GM21528 (cell line): ENCODE data around the gene HSPB7.
"Not testable (repeated sequence)": the region's sequence is repeated elsewhere in the genome, so short reads cannot be mapped to it uniquely, and the experiment has no call there.

Experiments used
- ATAC-seq: cut with Tn5 transposase; IDR thresholded peaks from one replicate; pipeline ENCODE4 v1.9.1; 2021; ENCODE audit warnings: mild to moderate bottlenecking, moderate library complexity; ENCODE audit not compliant: unreplicated experiment, low FRiP score

Gene HSPB7

DNA sequence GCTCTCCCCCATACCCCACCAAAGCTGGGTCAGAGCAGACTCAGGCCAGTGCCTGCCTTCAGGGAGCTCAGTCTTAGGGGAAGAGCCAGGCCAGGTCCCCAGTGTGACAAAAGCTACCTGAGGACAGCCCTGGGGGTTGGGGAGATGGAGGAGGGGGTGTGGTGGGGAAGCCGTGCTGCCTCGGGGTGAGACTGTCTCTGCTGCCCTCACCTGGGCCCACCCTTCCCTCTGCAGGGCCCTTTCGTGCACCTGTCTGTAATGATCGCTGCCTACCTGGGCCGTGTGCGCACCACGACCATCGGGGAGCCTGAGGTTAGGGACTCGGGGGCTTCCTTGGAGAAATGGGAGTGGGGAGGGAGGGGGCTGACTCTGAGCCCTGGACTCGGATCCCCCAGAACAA lies 8.5 kb upstream of the HSPB7 start:
- not testable (repeated sequence) for ATAC-seq

DNA sequence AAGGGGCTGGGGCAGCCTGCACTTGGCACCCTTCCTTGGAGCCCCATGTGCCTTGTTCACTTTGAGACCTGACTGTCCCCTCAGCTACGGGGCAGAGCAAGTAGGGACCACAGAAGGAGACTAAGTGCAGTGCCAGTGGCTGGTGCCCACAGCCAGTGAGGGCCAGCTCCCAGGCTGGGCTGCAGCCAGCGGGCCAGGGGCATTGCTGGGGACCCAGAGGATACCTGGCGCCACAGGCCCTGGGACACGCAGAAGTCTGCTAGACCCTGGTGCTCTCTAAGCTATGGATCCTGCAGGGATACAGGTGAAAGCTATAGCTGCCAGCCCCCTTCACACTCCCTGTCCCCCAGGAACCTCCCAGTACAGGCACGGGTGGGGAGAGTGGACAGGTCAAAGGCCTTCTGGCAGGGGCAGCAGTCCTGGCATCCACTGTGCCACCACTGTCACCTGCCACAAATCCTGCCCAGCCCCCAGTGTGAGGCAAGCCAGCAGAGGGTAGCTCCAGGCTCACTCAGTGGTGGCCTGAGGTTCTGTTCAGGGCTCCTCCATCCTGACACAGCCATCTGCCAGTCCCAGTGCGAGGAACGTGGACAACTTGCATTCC lies 5.3 kb upstream of the HSPB7 start:
- no peak for ATAC-seq

DNA sequence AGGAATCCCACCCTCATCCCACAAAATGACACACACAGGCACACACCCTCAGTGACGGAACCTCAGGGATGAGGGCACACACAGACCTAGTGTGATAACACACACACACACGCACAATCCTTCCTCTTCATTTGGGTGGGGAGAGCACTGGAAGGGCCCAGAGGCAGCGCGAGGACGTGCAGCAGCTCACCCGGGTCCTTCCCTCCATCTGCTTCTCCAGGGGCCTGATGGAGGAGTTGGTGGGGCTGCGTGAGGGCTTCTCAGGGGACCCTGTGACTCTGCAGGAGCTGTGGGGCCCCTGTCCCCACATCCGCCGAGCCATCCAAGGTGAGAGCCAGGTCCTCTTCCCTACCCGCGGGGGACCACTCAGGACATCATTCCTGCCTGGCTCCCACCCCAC lies 4.5 kb upstream of the HSPB7 start:
- no peak for ATAC-seq

DNA sequence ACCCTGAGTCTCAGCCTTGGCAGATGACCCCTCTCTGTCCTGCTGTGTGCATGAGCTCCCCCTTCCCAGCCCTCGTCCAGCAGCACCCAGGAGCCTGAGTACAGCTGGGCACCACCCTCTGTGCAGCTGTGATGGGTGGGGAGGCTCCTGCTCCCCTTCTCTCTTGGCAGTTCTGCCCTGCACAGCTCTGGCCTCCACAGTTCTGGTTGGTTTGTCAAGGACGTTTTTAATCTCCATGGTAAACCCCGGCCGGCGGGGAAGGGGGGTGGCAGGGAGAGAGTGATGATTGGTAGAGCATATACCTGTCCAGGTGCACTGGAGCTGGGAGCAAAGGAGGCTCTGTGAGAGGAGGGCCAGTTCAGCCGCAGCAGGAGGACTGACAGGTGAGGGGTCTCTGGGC lies 3.8 kb upstream of the HSPB7 start, which contains the start of gene CLCNKA:
CLCNKA (plus strand) TSS at position 356 of the 400 bp plus-strand sequence. CDS start 584 bp downstream, outside the sequence.
- no peak for ATAC-seq

DNA sequence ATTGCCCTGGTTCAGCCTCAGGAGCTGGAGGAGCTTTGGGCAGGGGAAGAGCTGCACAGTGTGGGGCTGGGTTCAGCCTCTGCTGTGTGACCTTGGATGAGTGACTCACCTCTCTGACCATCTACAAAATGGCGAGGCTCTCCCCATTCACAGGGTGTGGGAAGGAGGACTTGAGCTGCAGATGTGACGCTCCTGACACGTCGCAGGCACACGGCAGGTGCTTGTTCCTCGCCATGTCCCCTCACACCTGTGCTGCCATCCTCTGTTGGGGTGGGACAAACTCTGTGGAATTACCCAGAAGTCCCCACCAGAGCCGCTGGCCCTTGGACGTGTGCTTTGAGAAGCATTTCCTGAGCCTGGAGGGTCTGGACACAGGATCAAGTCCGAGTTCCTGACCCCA lies 3.0 kb upstream of the HSPB7 start:
- not testable (repeated sequence) for ATAC-seq

DNA sequence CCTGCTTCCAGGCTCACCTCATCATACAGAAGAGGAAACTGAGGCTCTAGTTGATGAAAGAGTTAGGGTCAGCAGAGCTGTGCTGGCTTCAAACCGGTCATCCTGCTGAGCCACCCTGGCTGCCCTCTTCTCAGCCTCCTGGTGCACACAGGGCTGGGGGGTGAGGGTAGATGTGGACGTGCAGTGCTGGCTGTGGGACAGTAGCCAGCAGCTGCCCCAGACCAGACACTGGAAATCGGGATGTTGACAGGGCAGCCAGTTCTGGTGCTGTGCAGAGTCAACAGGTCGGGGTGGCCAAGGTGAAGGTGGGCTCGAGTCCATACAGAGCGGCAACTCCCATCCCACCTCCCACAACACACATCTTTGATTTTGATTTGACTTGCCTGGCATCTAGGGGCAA lies 2.5 kb upstream of the HSPB7 start:
- no peak for ATAC-seq

DNA sequence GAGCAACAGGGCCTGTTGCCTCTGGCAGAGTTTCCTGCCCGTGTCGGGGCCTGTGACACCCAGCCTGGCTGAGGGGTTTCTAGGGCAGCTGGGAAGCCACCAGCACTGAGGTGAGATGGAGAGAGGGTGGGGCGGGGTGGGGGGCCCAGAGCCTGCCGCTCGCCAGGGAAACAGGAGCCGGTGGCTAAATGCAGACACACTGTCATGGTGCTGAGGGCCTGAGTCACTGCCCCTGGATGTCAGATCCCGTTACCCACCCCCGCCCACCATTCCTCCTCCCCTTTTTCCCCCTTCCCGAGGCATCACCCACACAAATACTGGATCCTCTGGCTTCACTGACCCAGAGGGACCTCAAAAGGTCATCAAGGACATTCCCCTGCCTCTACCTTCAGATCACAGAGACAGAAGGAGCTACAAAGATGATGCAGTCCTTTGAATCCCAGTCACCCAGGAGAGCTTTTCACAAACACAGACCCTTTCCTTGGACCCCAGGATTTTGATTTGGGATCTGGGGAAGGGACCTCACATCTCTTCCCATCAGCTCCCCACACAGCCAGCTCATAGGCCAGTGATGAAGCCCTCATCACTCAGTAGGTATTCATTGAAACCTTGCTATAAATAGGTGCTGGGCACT lies 1.9 kb upstream of the HSPB7 start:
- ATAC-seq: no peak

DNA sequence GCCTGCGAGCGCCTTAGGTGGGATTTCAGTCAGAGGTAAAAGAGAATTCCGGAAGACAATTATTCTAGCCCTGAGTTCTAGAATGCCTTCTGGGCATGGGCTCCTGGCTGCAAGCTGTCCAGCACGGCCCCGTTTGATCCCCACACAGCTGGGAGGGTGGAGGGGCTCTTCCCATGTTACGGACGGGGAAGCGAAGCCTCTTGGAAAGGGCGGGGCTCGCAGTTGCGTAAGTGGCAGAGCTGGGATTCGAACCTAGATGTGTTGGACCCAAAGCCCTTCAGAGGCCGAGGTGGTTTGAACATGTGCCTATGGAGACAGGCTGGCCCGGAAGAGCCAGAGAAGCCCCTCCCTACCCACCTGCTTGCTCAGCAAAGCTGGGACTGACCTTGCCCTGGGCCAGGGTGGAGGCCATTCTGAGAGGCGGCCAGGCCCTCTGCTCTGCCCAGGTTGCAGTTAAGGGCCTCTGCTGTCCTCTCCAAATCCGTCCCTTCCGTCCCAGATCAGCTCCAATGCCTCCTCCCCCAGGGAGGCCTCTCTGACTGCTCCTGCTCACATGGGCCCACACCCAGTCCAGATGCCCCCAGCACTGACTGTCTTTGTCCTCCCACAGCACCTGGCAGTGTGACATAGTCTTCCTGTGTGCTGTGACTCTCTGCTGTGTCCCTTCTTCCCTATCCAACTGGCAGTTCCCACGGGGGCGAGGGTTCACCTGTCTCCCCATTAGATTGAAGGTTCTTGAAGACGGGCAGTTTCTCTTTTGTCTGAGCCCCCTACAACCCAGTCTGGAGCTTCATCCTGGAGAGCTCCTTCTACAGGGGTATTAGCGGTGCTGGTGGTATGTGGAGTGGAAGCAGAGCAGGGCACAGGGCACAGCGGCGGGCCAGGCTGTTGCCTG lies 1.2 kb upstream of the HSPB7 start:
- ATAC-seq: no peak

DNA sequence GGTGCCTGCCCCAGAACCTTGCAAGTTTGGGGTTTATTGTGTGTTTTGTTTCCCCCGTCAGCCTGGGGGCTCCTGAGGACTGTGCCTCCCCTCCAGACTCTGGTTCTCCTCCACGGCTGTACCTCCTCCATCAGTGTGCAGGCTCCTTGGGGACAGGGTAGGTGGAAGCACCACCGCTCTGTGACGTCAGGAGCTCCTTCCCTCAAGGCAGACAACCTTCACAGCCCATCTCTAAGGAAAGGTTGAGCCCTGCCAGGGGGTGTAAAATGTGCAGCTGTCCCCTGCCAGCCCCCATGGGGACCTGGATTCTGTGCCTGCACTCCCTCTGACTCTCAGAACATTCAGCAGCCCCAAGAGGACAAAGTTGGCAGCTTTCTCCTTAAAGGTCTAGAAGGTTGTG lies 465 bp upstream of the HSPB7 start:
- ATAC-seq: no peak

DNA sequence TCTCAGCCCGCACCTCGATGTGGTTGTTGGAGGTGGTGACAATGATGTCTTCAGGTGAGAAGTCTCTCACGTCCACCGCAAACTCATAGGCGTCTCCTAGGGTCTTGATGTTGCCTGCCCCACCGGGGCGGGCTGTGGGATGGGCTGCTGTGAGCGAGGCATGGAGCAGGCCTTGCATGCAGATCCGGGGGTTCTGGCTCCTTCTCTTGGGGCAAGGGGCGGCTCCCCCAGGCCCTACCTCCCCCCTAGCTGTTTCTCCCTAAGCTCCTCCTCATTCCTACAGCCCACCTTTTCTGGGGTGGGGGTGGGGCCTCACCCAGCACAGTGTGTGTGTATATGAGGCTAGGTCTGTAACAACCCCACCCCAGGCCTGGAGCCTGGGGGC lies 775 bp downstream of the HSPB7 start:
- ATAC-seq: no peak

DNA sequence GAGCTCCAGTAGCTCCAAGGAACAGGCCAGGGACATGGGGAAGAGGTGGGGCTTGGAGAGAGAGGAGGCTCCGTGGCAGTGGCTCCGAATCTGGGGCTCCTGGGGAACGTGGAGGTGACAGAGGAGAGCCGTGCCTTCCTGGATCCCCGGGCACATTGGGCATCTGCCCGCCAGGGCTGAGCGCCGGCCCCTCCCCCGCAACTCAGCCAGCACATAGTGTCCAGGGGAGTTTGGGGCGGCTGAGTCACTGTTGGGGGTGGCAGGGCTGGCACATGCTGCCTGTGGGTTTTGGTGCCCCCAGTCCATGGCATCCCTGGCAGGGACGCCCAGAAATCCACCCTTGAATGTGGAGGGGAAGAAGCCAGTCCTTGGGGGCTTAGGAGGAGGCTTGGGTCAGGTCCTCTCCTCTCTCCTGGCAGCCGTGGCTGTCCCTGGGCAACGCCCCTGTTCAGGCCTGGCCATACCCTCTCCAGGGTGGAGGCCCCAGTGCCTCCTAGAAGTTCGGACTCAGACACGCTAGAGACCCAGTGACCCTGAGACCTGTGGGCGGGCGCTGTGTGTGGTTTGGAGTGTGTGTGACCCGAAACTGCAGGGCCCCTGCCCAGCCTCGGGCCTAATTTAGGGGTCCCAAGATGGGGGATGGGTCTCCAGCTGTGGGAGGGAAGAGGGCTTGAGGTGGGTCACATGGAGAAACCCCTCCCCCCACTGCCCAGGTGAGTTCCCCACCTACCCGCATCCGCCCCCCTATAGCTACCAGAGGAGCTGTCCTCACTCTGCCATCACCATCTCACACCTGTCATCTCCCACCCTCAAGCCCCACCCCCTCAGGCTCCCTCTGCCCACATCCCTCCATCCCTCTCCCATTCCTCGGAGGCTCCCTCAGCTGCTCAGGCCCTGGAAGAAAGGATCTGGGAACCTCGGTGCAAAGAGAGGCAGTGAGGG lies 1.6 kb downstream of the HSPB7 start:
- ATAC-seq: no peak

DNA sequence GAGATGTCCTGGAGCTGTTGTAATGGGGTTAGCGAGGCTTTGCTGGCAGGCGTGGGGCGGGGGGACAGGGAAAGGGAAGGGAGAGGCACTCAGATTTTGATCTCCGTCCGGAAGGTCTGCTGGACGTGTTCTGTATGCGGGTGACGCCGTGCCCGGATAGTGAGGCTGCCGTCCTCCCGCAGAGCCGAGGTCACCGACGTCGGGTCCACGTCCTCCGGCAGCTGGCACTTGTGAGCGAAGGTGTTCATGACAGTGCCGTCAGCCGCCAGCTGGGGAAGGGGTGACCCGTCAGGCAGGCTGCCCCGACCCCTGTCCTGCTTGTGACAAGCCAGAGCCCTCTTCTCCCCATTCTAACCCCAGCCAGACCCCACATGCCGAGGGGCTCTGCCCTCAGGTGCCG lies 2.4 kb downstream of the HSPB7 start:
- ATAC-seq: no peak

DNA sequence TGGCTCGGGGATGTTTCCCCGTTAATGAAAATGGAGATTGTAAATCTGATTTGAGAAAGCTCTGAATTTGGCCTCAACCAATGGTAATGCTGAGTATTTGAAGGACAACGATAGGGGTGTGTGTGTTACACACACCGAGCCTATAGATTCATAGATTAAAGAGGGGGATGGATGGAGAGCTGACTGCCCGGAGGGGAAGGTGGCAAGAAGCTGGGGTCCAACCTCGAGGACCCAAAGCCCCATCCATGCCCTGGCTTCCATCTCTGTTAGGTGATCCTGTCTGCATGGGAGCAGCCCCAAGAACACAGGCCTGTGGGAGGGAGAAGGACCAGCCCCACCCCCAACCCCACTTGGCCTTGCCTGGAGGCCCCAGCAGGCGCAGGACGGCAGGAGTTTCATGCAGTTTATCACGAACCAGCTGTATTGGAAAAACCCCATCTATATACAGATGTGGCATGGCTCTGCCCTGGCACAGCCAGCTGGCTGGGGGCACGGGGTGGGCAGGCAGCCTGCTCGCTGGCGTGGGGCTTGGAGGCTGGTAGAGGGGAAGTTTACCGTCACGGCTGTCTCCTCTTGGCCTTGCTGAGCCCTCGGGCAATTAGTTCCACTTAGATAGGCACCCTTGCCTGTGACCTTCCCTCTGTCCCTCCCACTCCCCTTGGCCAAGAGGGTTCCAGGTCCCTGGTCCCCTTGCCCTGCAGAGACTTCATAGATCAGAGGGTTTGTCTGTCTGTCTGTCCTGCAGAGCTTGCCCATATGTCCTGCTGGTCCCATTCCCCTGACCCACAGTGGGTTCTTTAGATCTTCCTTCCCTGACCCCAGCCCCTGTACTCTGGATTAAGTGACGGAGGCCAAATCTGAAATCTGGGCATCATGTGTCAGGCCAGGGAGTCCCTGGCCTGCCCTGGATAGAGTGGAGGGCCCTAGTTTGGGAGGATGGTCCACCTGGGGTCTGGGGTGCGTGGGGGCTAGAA lies 3.0 kb downstream of the HSPB7 start:
- no peak for ATAC-seq

DNA sequence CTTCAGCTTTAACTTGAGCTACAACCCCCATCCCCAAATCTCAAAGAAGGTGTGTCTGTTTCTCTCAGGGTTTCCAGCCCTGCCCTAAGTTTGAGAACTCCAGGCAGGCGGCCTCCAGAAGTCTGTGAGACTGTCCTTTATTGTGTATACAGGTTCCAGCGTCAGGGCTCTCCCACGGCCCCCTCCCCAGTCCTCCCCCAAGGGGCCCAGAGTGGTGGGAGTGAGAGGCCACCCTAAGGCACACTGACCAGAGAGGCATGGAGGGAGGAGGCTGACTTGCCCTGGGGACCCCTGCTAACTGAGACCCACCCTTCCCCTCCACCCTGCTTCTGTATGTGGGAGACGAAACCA lies 4.0 kb downstream of the HSPB7 start:
- no peak for ATAC-seq

DNA sequence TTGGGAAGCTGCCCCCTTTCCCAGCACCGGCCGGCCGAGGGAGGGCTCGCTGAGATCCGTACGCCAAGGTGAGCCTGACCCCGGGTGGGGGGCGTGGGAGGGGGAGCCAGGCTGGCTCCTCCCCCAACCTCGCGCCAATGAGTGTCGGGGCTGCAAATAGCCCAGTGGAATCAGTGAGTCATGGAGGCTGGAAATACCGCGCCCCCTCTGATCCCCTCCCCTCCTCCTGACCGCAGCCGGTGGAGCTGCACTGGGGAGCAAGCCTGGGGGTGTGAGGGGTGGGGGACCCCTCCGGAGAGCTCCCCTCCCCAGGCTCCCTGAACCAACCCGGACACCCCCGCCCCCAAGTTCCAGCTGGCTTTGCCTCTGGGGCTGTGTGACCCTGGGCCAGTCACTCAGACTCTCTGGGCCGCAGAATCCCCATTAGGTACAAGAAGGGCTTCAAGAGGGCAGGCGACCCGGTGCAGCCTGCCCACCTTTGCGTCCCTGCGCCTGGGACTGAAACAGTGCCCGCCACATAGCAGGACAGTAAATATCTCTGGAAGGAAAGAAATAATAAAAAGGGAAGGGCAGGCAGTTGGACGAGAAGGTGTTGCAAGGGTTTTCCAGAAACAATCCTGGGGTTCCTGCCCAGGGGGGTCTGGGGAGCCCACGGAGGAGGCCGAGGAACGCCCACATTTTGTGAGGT lies 4.5 kb downstream of the HSPB7 start:
- ATAC-seq: no peak

DNA sequence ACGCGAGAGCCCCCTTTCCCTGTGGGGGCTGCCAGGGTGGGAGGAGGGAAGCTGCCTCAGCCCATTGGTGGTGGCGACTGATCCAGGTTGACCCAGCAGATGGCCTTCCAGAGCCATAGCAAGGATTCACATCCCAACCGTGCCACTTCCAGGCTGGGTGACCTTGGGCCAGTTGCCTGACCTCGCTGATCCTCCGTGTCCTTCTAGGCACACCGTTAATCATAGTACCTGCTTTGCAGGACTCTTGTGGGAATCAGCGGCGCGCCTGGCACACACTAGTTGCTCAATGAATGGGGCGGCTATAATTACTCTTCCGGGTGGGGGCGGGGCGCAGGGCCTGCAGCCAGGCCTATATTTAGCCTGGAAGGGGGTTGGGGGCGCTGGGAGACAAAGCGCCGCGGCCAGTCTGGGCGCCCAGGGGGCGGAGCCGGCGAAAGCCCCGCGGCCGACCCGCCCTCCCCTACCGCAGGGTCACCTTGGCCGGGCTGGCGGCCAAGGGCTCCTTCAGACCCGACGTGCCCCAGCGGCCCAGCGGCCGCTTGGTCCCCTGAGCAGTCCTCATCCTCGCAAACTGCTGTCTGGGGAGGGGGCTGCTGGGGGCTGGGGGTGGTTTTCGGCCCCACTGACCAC lies 5.1 kb downstream of the HSPB7 start:
- ATAC-seq: no peak

DNA sequence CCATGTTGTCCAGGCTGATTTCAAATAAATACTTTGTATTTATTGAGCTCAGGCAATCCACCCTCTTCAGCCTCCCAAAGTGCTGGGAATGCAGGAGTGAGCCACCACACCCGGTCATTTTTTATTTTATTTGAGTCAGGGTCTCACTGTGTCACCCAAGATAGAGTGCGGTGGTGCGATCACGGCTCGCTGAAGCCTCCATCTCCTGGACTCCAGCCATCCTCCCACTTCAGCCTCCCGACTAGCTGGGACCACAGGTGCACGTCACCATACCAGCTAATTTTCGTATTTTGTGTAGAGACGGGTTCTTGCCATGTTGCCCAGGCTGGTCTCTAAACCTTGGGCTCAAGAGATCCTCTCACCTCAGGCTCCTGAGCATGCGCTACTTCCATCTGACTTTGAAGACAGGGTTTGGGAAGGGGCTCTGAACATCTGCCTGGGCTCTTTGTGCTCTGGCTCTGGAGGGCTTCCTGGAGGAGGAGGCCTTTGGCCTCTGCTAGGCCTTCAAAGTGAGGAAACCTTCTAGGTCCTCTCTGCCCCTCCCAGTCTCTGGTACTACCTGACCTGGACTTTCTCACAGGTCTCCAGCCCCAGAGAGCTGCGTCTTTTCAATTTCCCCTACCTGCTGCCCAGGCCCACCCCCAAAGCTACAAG lies 5.8 kb downstream of the HSPB7 start:
- no peak for ATAC-seq

DNA sequence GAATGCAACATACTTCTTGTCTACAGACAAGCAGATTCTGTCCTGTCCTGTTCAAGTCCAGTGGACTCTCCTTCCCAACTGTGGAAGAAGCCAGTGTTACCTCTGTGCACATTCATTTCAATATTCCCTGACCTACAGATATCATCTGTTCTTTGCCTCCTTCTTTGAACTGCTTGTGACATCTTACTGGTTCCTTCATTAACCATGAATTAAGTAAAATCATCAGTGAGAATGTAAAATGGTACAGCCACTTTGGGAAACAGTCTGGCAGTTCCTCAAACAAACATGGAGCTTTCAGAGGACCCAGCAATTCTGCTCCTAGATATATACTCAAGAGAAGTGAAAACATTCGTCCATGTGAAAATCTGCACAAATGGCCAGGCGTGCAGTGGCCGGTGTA lies 7.0 kb downstream of the HSPB7 start:
- ATAC-seq: no peak
